Vagina (tissue), 2 donors: ENCODE measurements around the gene CMTM1.

ENCODE experiments used
- CTCF ChIP-seq, 3 experiments: fragments of 450-650 bp in 2 of 3; fragments of 200-600 bp in 1 of 3; sonication (generic) in 1 of 3; IDR thresholded peaks; one replicate each; pipeline ENCODE4 v1.5.1; 2017 to 2019; ENCODE audit warnings: antibody characterized with exemption in 3 of 3, mild to moderate bottlenecking in 2 of 3, moderate library complexity in 2 of 3
- POLR2A ChIP-seq, 2 donors: fragments of 450-650 bp; IDR thresholded peaks; one replicate each; pipeline ENCODE4 v1.6.1; 2017; ENCODE audit warnings: antibody characterized with exemption in 2 of 2, mild to moderate bottlenecking in 2 of 2, moderate library complexity in 2 of 2

- TF ChIP-seq CTCF (IDR thresholded peaks at IDR 0.05) (peak in 1 of 3 experiments; percentile 13), POLR2A (IDR thresholded peaks at IDR 0.05) (peak in 1 of 2 donors; percentile 16)
Measured at GRCh38 chr16:66549284-66550131, 16.7 kb upstream of the CMTM1 start, which contains the start of gene TK2.
